H1 (cell line): ENCODE results near the gene MYBPC1. TPM values are rescaled to one million over a fixed set of nuclear protein-coding genes. Genes with fewer than 3 reads are reported as not detected.

Experiments used
- CTCF ChIA-PET: fragments of 300-600 bp; sonication (Branson Sonifier 250); formaldehyde crosslinking; loops from one replicate; lab custom pipeline; 2021; ENCODE audit not compliant: partially characterized antibody; lab: Charles Lee
- POLR2A ChIA-PET: fragments of 300-600 bp; sonication (Branson Sonifier 250); formaldehyde crosslinking; loops from one replicate; lab custom pipeline; 2021; ENCODE audit warnings: inconsistent platforms; ENCODE audit not compliant: partially characterized antibody; lab: Charles Lee
- DNase-seq, 2 experiments: peaks; one replicate each; pipeline versions ENCODE4 v3.0.0 to v3.0.0-alpha.2; 2010 to 2022; ENCODE audit warnings: low spot score in 2 of 2, low read depth in 1 of 2, mixed read lengths in 1 of 2
- FAIRE-seq: peaks from 2 replicates; lab custom pipeline; 2011; peaks lifted over from hg19 to GRCh38; lab: Jason Lieb, UNC
- H2AFZ ChIP-seq: 2 replicates; pipeline ENCODE4 v1.8.1; 2012; ENCODE audit warnings: low read length, inconsistent platforms
- H2AK5ac ChIP-seq: 2 replicates; pipeline ENCODE4 v1.6.1; 2013; ENCODE audit warnings: low read depth, low read length
- H2BK120ac ChIP-seq: replicated peaks from 2 replicates; pipeline ENCODE3; 2013; ENCODE audit warnings: low read depth, low read length, inconsistent platforms
- H2BK12ac ChIP-seq: 2 replicates; pipeline ENCODE4 v1.6.1; 2013; ENCODE audit warnings: low read depth, low read length
- H2BK15ac ChIP-seq: 2 replicates; pipeline ENCODE4 v1.6.1; 2013; ENCODE audit warnings: low read length
- H2BK20ac ChIP-seq: 2 replicates; pipeline ENCODE4 v1.6.1; 2013; ENCODE audit warnings: low read length
- H2BK5ac ChIP-seq: 2 replicates; pipeline ENCODE4 v1.6.1; 2013; ENCODE audit warnings: low read depth, low read length
- H3K14ac ChIP-seq: 2 replicates; pipeline ENCODE4 v1.6.1; 2013; ENCODE audit warnings: inconsistent platforms; ENCODE audit not compliant: insufficient read length
- H3K18ac ChIP-seq: 2 replicates; pipeline ENCODE4 v1.6.1; 2013; ENCODE audit warnings: low read length; ENCODE audit errors: extremely low read depth
- H3K23ac ChIP-seq: 2 replicates; pipeline ENCODE4 v1.6.1; 2013; ENCODE audit warnings: inconsistent platforms; ENCODE audit not compliant: insufficient read length
- H3K23me2 ChIP-seq: 2 replicates; pipeline ENCODE4 v1.6.1; 2013; ENCODE audit warnings: low read depth, low read length
- H3K27ac ChIP-seq: 2 replicates; pipeline ENCODE4 v1.6.1; 2011; ENCODE audit warnings: low read depth, low read length, inconsistent platforms
- H3K27me3 ChIP-seq, 4 experiments: replicated peaks in 1 of 4; 1 replicate in 1 of 4; 2 replicates in 3 of 4; pipeline versions ENCODE4 v1.6.1 to v1.8.1; 2011 to 2013; ENCODE audit warnings: low read length in 3 of 4, mild to moderate bottlenecking in 3 of 4, inconsistent platforms in 2 of 4, mixed read lengths in 2 of 4, moderate library complexity in 1 of 4; ENCODE audit not compliant: control insufficient read depth in 3 of 4, insufficient read depth in 3 of 4; ENCODE audit errors: extremely low read depth in 1 of 4
- H3K36me3 ChIP-seq, 4 experiments: 2 replicates each; pipeline versions ENCODE4 v1.6.1 to v1.8.1; 2011 to 2013; ENCODE audit warnings: mild to moderate bottlenecking in 4 of 4, low read length in 3 of 4, moderate library complexity in 2 of 4, control low read depth in 1 of 4, inconsistent platforms in 1 of 4; ENCODE audit not compliant: insufficient read depth in 4 of 4, control insufficient read depth in 2 of 4
- H3K4ac ChIP-seq: replicated peaks from 2 replicates; pipeline ENCODE3; 2013; ENCODE audit warnings: low read length, low read depth, mixed read lengths, inconsistent platforms; ENCODE audit not compliant: insufficient read length
- H3K4me1 ChIP-seq, 4 experiments: replicated peaks in 1 of 4; 1 replicate in 1 of 4; 2 replicates in 3 of 4; pipeline versions ENCODE4 v1.6.1 to v1.8.1; 2011 to 2013; ENCODE audit warnings: low read length in 3 of 4, inconsistent platforms in 2 of 4, mixed read lengths in 1 of 4; ENCODE audit not compliant: insufficient read depth in 4 of 4, control insufficient read depth in 3 of 4
- H3K4me2 ChIP-seq, 2 experiments: 2 replicates each; pipeline versions ENCODE4 v1.6.1 to v1.8.1; 2011 to 2013; ENCODE audit warnings: low read depth in 2 of 2, low read length in 2 of 2, control low read depth in 1 of 2, inconsistent platforms in 1 of 2, mild to moderate bottlenecking in 1 of 2; ENCODE audit not compliant: insufficient read depth in 1 of 2
- H3K4me3 ChIP-seq, 4 experiments: fragments of 200-600, 300-600 bp in 1 of 4; sonication (generic), shearing (Covaris generic), sonication (Bioruptor Twin) in 1 of 4; 2 replicates each; pipeline versions ENCODE4 v1.5.1 to v1.8.1; 2011 to 2016; ENCODE audit warnings: low read length in 4 of 4, low read depth in 3 of 4, control low read depth in 2 of 4, inconsistent platforms in 2 of 4, mild to moderate bottlenecking in 2 of 4, mixed read lengths in 1 of 4, moderate library complexity in 1 of 4; ENCODE audit not compliant: insufficient read depth in 2 of 4; ENCODE audit errors: extremely low read depth in 1 of 4
- H3K56ac ChIP-seq: replicated peaks from 2 replicates; pipeline ENCODE3; 2013; ENCODE audit warnings: low read depth, mild to moderate bottlenecking, mixed read lengths, low read length, inconsistent platforms; ENCODE audit not compliant: insufficient read length
- H3K79me1 ChIP-seq: 2 replicates; pipeline ENCODE4 v1.6.1; 2013; ENCODE audit warnings: low read depth, low read length, control low read depth
- H3K79me2 ChIP-seq, 2 experiments: 2 replicates each; pipeline versions ENCODE4 v1.6.1 to v1.8.1; 2012 to 2013; ENCODE audit warnings: low read length in 2 of 2, mild to moderate bottlenecking in 2 of 2, inconsistent platforms in 1 of 2; ENCODE audit not compliant: insufficient read depth in 2 of 2, control insufficient read depth in 1 of 2
- H3K9ac ChIP-seq, 4 experiments: replicated peaks in 1 of 4; 1 replicate in 1 of 4; 2 replicates in 3 of 4; pipeline versions ENCODE4 v1.6.1 to v1.8.1; 2011 to 2013; ENCODE audit warnings: low read depth in 3 of 4, low read length in 3 of 4, control low read depth in 2 of 4, mild to moderate bottlenecking in 2 of 4, moderate library complexity in 2 of 4, inconsistent platforms in 1 of 4; ENCODE audit errors: extremely low read depth in 1 of 4
- H3K9me3 ChIP-seq, 2 experiments: 2 replicates each; pipeline versions ENCODE4 v1.6.1 to v1.8.1; 2012 to 2013; ENCODE audit warnings: mild to moderate bottlenecking in 2 of 2, moderate library complexity in 2 of 2, control low read depth in 1 of 2, inconsistent platforms in 1 of 2, low read depth in 1 of 2, low read length in 1 of 2, mixed read lengths in 1 of 2; ENCODE audit not compliant: insufficient read depth in 2 of 2
- H4K20me1 ChIP-seq, 2 experiments: replicated peaks in 1 of 2; 2 replicates each; pipeline versions ENCODE3 to v1.8.1; 2011 to 2013; ENCODE audit warnings: inconsistent platforms in 2 of 2, low read length in 2 of 2, mild to moderate bottlenecking in 1 of 2; ENCODE audit not compliant: insufficient read depth in 2 of 2, control insufficient read depth in 1 of 2
- H4K5ac ChIP-seq: 2 replicates; pipeline ENCODE4 v1.6.1; 2013; ENCODE audit warnings: low read length, low read depth, mixed read lengths, inconsistent platforms; ENCODE audit not compliant: insufficient read length
- H4K8ac ChIP-seq: 2 replicates; pipeline ENCODE4 v1.8.0; 2013; ENCODE audit warnings: mild to moderate bottlenecking, moderate library complexity, low read length, inconsistent platforms; ENCODE audit not compliant: insufficient read depth; ENCODE audit errors: extremely low read depth
- H4K91ac ChIP-seq: replicated peaks from 2 replicates; pipeline ENCODE3; 2013; ENCODE audit warnings: low read length, mixed read lengths, inconsistent platforms; ENCODE audit not compliant: insufficient read length
- ASH2L ChIP-seq: fragments of 200-600, 300-600 bp; sonication (generic); IDR thresholded peaks from one replicate; pipeline ENCODE4 v1.7.1; 2017; ENCODE audit warnings: low read length
- CTCF ChIP-seq, 3 experiments: IDR thresholded peaks; 1 replicate in 2 of 3; 2 replicates in 1 of 3; pipeline versions ENCODE4 v1.5.1 to v1.6.1; 2011; ENCODE audit warnings: low read length in 3 of 3, mild to moderate bottlenecking in 3 of 3, inconsistent platforms in 2 of 3, low read depth in 1 of 3, moderate library complexity in 1 of 3; ENCODE audit not compliant: insufficient read depth in 1 of 3; ENCODE audit errors: control extremely low read depth in 1 of 3
- MAFK ChIP-seq: IDR thresholded peaks from 2 replicates; pipeline ENCODE4 v1.6.1; 2012; ENCODE audit warnings: low read depth, mild to moderate bottlenecking, improper control_type of control experiment, low read length
- MAX ChIP-seq: IDR thresholded peaks from 2 replicates; pipeline ENCODE4 v1.6.1; 2012; ENCODE audit warnings: inconsistent platforms
- NRF1 ChIP-seq: IDR thresholded peaks from 2 replicates; pipeline ENCODE4 v1.6.1; 2011; ENCODE audit warnings: mild to moderate bottlenecking, low read depth, low read length, improper control_type of control experiment
- RXRA ChIP-seq: IDR thresholded peaks from 2 replicates; pipeline ENCODE4 v1.6.1; 2011; ENCODE audit warnings: low read depth, mild to moderate bottlenecking, low read length, moderate library complexity; ENCODE audit not compliant: insufficient read depth
- WGBS, 2 experiments: shearing (Covaris generic) in 1 of 2; methylation state at CpG; one replicate each; pipeline versions ENCODE4 v1.1.6 to v1.1.7; 2013 to 2015; ENCODE audit warnings: low lambda C conversion rate in 2 of 2, mixed read lengths in 2 of 2, inconsistent platforms in 1 of 2, low coverage in 1 of 2, missing lambda C conversion rate in 1 of 2; ENCODE audit not compliant: insufficient replicate concordance in 2 of 2, insufficient coverage in 1 of 2, insufficient read length in 1 of 2; ENCODE audit errors: extremely low coverage in 1 of 2, missing lambda C conversion rate in 1 of 2; 5-methylcytosine and 5-hydroxymethylcytosine counted together
- polyA plus RNA-seq, 7 experiments: library from polyadenylated mRNA; depleted of rRNA in 3 of 7; stranded (reverse) in 5 of 7; unstranded in 2 of 7; fragments of >200 nt in 5 of 7; fragments of 200-250 nt in 2 of 7; gene quantifications; 1 replicate in 5 of 7; 2 replicates in 1 of 7; 4 replicates in 1 of 7; pipeline versions ENCODE4 v1.2.1 to v1.2.3, GENCODE V29; 2011 to 2013; ENCODE audit warnings: missing spikeins in 2 of 7, mixed read lengths in 2 of 7
- total RNA-seq: library from RNA; stranded (reverse); fragmentation: NEBNext Ultra II Directional; extraction: Animal tissue kit (Norgen Biotek cat#: 25700); gene quantifications from 2 replicates; pipeline ENCODE4 v1.2.1, GENCODE V29; 2021

Gene MYBPC1
- total and polyA plus RNA-seq, 2 of the 8 experiments (the other 6 are each of a cell fraction or from before 2014, with no cell fraction given): not detected

DNA sequence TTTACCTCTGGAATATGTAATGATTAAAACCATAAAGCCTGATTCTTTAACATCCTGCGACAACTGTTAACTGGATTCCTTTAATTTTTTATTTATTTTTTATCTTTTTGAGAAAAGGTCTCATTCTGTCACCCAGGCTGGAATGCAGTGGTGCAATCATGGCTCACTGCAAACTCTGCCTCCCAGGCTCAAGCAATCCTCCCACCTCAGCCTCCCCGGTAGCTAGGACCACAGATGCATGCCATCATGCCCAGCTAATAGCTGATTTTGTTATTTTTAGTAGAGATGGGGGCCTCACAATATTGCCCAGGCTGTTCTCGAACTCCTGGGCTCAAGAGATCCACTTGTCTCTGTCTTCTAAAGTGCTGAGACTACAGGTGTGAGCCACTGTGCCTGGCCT is 3.7 kb downstream of the MYBPC1 start:
- no peak overlapping the region for H2BK15ac ChIP-seq
- TF ChIP-seq CTCF (IDR thresholded peaks at IDR 0.05; ENCODE audit: control extremely low read depth in 1 of 3, insufficient read depth in 1 of 3, low read depth in 1 of 3, low read length in 3 of 3): no peak
- no peak for TF ChIP-seq ASH2L
- no peak for TF ChIP-seq RXRA
- no peak for TF ChIP-seq NRF1
- TF ChIP-seq MAX: no peak
- no peak for TF ChIP-seq MAFK

More for the DNA sequence above, 3.7 kb downstream of the MYBPC1 start:
- H3K9me3 ChIP-seq: no peaks in the 10 kb centered on the region
- no peak overlapping the region for H4K91ac ChIP-seq
- ChIA-PET CTCF (no interaction called here), POLR2A (no interaction called here)
- no peak overlapping the region for H2BK5ac ChIP-seq
- H3K36me3 ChIP-seq: no peaks in the 10 kb centered on the region
- H3K79me2 ChIP-seq: no peaks in the 10 kb centered on the region
- FAIRE-seq: no peak
- no peak overlapping the region for H2BK12ac ChIP-seq
- no peak overlapping the region for H3K9ac ChIP-seq
- no peak overlapping the region for H2AFZ ChIP-seq
- no peak overlapping the region for H4K8ac ChIP-seq
- H4K20me1 ChIP-seq: no peaks in the 10 kb centered on the region
- H2AK5ac ChIP-seq: no peak overlapping the region
- no peak overlapping the region for H4K5ac ChIP-seq
- no peak overlapping the region for H3K4me3 ChIP-seq
- no peaks in the 10 kb centered on the region for H3K23me2 ChIP-seq
- no peaks in the 10 kb centered on the region for H3K79me1 ChIP-seq
- H2BK20ac ChIP-seq: no peak overlapping the region
- H3K18ac ChIP-seq: no peak overlapping the region
- no peak overlapping the region for H3K4ac ChIP-seq
- H3K4me1 ChIP-seq: peaks cover 0 to 4% (median 3%) of the 10 kb centered on the region in 4 experiments; a peak in 3 of 7 replicates
- no peak overlapping the region for H3K27ac ChIP-seq
- no peak for DNase-seq
- H3K23ac ChIP-seq: no peak overlapping the region
- WGBS, 2 experiments: 85% methylated on average over 3 of the region's 3 CpGs; no CpG with 5 or more reads in 1 of the 2 experiments
- no peak overlapping the region for H3K4me2 ChIP-seq
- no peak overlapping the region for H2BK120ac ChIP-seq
- H3K27me3 ChIP-seq: no peaks in the 10 kb centered on the region
- no peak overlapping the region for H3K14ac ChIP-seq
- no peak overlapping the region for H3K56ac ChIP-seq
